Measurements from ENCODE around the gene EFHC1.

The EFHC1 gene

GRCh38 chr6:52566853-52567279, 146.7 kb downstream of the EFHC1 start:
- H3K4me3 ChIP-seq (ENCODE audit: low read depth, low read length) = no peak overlapping the region
- TF ChIP-seq CTCF (IDR thresholded peaks at IDR 0.05; ENCODE audit: borderline replicate concordance, insufficient read depth, low read depth, low read length) = no peak

- no peak for TF ChIP-seq CTCF (IDR thresholded peaks at IDR 0.05; ENCODE audit: borderline replicate concordance, insufficient read depth, low read depth, low read length)
- no peak overlapping the region for H3K4me3 ChIP-seq (ENCODE audit: low read depth, low read length)
Observed at GRCh38 chr6:52568320-52568719, 148.2 kb downstream of the EFHC1 start.

GRCh38 chr6:52570291-52570700, 150.2 kb downstream of the EFHC1 start:
- H3K4me3 ChIP-seq (ENCODE audit: low read depth, low read length) = no peak overlapping the region
- TF ChIP-seq CTCF (IDR thresholded peaks at IDR 0.05; ENCODE audit: borderline replicate concordance, insufficient read depth, low read depth, low read length) = no peak

GRCh38 chr6:52571099-52571755, 151.1 kb downstream of the EFHC1 start:
- TF ChIP-seq CTCF (IDR thresholded peaks at IDR 0.05; ENCODE audit: borderline replicate concordance, insufficient read depth, low read depth, low read length) = no peak
- H3K4me3 ChIP-seq (ENCODE audit: low read depth, low read length) = no peak overlapping the region

- no peak overlapping the region for H3K4me3 ChIP-seq (ENCODE audit: low read depth, low read length)
- TF ChIP-seq CTCF (IDR thresholded peaks at IDR 0.05; ENCODE audit: borderline replicate concordance, insufficient read depth, low read depth, low read length) = no peak
Observed at GRCh38 chr6:52572536-52572935, 152.4 kb downstream of the EFHC1 start.

GRCh38 chr6:52573295-52573694, 153.2 kb downstream of the EFHC1 start:
- no peak for TF ChIP-seq CTCF (IDR thresholded peaks at IDR 0.05; ENCODE audit: borderline replicate concordance, insufficient read depth, low read depth, low read length)
- H3K4me3 ChIP-seq (ENCODE audit: low read depth, low read length) = no peak overlapping the region

All from GM12875 (cell line).